ENCODE results near the gene NFKB1. TPM values are rescaled to one million over a fixed set of nuclear protein-coding genes. Genes with fewer than 3 reads are reported as not detected.

Gene NFKB1
- total and polyA plus RNA-seq, 9 donors, result 18.6 to 45.0 (median 36.6) TPM

- Histone ChIP-seq H3K36me3 (no peaks in the 10 kb centered on the region), H3K4me3 (no peak overlapping the region), H3K27ac (no peak overlapping the region), H3K9me3 (no peaks in the 10 kb centered on the region), H3K4me1 (ENCODE audit: insufficient read depth) (no peaks in the 10 kb centered on the region), H3K27me3 (no peaks in the 10 kb centered on the region)
- 27 to 41% (median 32%) methylated on average over 1 of the region's 1 CpG for WGBS, 3 donors
- TF ChIP-seq EP300 (IDR thresholded peaks at IDR 0.05) (no peak), POLR2A (IDR thresholded peaks at IDR 0.05) (no peak), CTCF (IDR thresholded peaks at IDR 0.05) (no peak)
- intact Hi-C loops (cut with DNase I), result no loop called here
- no peak for DNase-seq
These were observed 31.4 kb upstream of the NFKB1 start for GRCh38 chr4:102469806-102470205.

GRCh38 chr4:102472441-102473013 lies 28.6 kb upstream of the NFKB1 start:
- Histone ChIP-seq H3K9me3 (no peaks in the 10 kb centered on the region), H3K4me3 (no peak overlapping the region), H3K4me1 (ENCODE audit: insufficient read depth) (no peaks in the 10 kb centered on the region), H3K36me3 (no peaks in the 10 kb centered on the region), H3K27ac (no peak overlapping the region), H3K27me3 (no peaks in the 10 kb centered on the region)
- TF ChIP-seq POLR2A (IDR thresholded peaks at IDR 0.05) (no peak), EP300 (IDR thresholded peaks at IDR 0.05) (no peak), CTCF (IDR thresholded peaks at IDR 0.05) (no peak)
- intact Hi-C loops (cut with DNase I), result no loop called here
- no peak for DNase-seq
- WGBS, 3 donors, result 66 to 83% (median 77%) methylated on average over 1 of the region's 1 CpG

- intact Hi-C loops (cut with DNase I), result no loop called here
- Histone ChIP-seq H3K4me1 (ENCODE audit: insufficient read depth) (no peaks in the 10 kb centered on the region), H3K4me3 (no peak overlapping the region), H3K27ac (no peak overlapping the region), H3K9me3 (no peaks in the 10 kb centered on the region), H3K36me3 (no peaks in the 10 kb centered on the region), H3K27me3 (no peaks in the 10 kb centered on the region)
- DNase-seq, result no peak
- no peak for TF ChIP-seq CTCF (IDR thresholded peaks at IDR 0.05)
- TF ChIP-seq EP300 (IDR thresholded peaks at IDR 0.05), result no peak
- TF ChIP-seq POLR2A (IDR thresholded peaks at IDR 0.05), result no peak
- WGBS, 3 donors, result 72 to 80% (median 74%) methylated on average over 1 of the region's 1 CpG
These were observed 27.7 kb upstream of the NFKB1 start for GRCh38 chr4:102473476-102473875.

GRCh38 chr4:102474736-102475504 lies 26.2 kb upstream of the NFKB1 start:
- WGBS, 3 donors, result 82 to 95% (median 91%) methylated on average over 5 of the region's 5 CpGs
- Histone ChIP-seq H3K4me1 (ENCODE audit: insufficient read depth) (no peaks in the 10 kb centered on the region), H3K27ac (no peak overlapping the region), H3K4me3 (no peak overlapping the region), H3K36me3 (no peaks in the 10 kb centered on the region), H3K9me3 (no peaks in the 10 kb centered on the region), H3K27me3 (no peaks in the 10 kb centered on the region)
- TF ChIP-seq CTCF (IDR thresholded peaks at IDR 0.05) (no peak), POLR2A (IDR thresholded peaks at IDR 0.05) (no peak), EP300 (IDR thresholded peaks at IDR 0.05) (no peak)
- DNase-seq, result no peak
- intact Hi-C loops (cut with DNase I), result no loop called here
